NCI-H1105 (cell line): ENCODE results near the gene BTBD9.

Source experiments
- DNase-seq: peaks from one replicate; lab custom pipeline; 2025; lab: John Stamatoyannopoulos, UW

Gene BTBD9

DNA sequence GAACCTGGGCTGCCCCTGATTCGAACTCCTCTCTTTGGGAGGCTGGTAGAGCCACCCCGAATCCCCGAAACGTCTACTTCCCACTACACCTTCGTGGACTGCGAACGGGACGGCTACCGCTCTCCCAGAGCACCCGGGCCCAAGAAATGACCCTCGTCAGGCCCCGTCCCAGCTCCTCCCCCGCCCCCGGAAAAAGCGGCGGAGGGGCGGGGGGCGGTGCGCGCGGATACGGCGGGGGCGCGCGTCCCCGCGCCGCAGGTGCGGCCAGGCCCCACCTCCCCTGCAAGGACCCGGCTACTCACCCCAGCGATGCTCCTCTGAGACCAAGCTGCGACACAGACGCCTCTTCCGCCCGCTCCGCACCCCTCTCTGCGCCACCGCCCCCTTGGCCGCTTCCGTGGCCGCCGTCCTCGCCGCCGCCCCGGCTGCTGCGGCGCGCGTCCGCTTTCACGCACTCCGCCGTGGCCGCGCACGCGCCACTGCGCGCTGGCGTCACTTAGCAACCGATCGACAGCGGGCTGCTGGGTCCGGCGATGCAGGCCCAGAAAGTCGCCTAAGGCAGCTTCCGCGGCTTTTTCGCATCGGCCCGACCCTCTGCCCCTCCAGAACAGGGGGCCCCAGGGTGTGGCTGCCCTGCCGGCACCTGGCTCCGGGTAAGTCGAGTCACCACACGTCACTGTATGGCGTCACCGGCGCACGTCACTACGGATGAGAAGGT lies at the start of gene BTBD9:
Gene BTBD9 (minus strand): TSS at position 432 of the 718 bp plus-strand sequence.
- peak; percentile 76 for DNase-seq

DNA sequence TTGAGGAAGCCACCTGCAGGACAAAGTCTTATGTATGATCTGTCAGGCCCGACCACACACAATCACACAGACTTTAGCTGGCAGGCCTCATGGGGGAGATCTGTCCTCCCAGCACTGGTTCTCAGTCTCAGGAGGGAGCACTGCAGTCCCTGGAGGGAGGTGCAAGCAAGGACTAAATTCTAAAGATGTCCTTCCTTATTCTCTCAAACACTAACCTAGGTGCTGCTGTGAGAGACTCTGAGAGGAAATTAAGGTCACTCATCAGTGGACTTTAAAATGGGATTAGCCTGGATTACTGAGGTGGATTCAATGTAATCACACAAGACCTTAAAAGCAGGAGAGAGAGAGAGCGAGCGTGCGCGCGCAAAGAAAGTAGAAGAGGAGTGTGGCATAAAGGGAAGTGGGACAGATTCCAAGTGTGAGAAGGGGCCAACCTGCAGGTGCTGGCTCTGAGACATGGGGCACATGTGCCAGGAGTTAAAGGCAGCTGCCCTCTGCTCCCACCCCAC lies 48.9 kb upstream of the BTBD9 start:
- no peak for DNase-seq

DNA sequence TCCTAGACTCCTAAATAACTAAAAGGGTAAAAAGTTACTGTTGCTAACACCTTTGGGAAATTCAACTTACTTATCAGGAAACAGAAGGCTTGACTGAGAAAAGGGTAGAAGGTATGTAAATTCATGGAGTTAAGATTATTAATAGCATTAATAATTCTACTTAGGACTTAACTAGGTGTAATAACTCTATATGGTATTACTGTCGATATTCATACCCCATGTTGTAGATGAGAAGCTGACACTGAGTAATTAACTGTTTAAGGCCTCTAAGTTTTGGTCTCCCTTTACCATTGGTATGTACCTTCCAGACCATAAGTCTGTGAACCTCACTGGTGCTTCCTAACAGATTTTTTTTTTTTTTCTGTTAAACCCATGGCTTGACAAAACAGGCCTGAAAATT lies 47.8 kb upstream of the BTBD9 start:
- DNase-seq = no peak

DNA sequence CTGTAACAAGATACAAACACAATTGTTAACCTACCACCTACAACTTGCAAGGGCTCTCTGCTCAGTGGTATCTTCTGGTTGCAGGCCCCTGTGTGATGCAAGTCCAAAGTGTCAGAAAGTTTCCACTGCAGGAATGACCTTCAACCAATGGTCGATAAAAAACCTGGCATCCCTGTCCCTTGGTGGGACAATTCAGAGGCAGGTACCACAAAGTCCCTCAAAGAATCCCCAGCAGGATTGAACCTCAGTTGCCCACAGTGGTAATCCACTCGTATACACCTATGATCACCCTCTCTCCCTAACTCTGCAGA lies 47.3 kb upstream of the BTBD9 start:
- no peak for DNase-seq

DNA sequence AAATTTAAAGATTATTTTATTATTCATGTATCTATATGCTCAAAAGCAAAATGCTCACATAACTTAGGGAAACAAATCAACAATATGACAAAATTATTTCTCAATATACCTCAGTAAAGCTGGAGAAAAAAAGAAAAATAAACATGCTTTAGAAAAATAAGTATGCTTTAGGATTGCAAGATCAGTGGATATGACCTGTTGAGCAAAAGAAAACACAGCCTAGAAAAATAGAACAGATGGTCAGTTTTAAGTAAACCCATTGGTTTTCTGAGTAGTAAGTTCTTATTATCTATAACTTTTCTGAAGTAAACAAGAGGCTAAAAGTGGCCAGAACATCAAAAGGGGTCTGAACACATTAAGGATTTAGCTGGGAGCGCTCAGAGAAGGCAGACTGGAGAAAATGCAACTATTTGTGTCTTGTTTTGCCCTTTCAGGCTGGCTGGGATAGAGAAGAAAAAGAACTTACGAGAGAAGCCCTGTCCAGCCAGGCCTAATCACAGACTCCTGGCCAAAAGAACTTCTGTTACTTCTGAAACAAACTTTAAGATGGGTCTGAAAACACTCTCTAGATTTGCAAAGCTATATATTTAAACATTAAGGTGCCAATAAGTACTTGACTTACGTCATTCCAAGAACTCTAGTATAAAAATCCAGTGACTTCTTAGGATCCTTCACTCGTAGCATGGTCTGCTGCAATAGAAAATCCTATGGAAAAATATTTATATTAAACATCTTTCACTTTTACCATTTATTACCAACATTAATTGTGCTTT lies 46.7 kb upstream of the BTBD9 start:
- DNase-seq = no peak

DNA sequence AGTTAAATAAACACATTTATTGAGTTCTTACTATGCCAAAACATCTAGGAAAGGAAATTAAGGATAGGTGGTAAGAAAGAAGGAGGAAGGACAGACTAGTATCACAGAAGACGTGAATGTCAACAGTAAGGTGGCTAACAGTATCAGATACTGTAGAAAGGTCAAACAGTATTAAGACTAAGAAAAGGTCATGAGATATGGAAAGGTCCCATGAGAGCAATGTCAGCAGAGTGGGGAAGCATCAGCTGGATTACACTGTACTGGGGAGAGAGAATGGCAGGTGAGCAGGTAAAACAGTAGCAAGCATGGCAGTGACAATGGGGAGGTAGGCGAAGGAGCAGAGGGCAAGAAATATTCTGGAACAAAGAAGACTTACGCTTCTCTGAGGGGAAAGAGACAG lies 45.2 kb upstream of the BTBD9 start:
- DNase-seq = no peak

DNA sequence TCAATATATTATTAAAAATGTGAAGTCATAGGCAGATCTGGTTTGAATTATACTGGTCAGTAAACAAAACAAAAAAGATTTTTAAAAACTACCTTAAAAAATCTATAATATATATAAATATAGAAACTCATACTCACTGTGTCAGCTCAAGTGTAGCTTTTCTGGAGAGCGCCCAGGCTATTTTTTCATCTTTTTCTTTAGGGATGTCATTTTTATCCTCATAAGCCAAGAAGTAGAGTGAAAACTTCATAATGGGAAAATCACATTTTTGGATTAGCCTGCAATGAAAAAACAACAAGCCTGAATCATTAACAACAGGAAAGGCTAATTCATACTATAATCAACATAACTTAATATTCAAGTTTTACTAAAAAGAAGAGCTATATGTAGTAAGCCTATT lies 44.5 kb upstream of the BTBD9 start:
- no peak for DNase-seq

DNA sequence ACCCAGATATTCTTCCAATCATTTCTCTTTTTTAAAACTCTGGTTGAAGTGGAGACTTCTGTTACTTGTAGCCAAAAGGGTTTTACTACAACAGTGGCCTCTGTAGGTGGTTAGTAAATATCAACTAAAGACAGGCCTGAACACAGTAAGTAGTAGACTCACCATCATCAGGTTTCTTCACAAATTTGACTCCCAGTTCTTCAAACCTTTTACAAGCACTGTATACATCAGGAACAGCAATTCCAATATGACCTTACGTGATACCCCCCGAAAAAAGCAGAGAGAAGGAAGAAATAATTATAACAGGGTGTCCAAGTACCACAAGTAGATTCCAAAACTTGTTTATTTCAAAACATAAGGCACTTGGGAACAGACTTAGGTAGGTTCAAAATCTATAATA lies 42.1 kb upstream of the BTBD9 start:
- no peak for DNase-seq

DNA sequence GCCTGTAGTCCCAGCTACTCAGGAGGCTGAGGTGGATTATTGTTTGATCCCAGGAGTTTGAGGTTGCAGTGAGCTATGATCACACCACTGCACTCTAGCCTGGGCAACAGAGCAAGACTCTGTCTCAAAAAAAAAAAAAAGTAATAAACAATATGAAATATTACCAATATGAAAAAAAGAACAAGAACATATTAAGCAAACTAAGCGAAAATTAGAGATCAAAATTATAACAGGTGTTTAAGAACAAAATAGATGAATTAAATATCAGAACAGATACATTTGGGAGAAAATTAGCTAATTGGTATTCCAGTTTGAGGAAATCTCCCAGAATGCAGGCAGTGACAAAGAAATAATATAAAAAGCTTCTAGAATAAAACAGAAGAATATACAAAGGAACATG lies 39.9 kb upstream of the BTBD9 start:
- no peak for DNase-seq

DNA sequence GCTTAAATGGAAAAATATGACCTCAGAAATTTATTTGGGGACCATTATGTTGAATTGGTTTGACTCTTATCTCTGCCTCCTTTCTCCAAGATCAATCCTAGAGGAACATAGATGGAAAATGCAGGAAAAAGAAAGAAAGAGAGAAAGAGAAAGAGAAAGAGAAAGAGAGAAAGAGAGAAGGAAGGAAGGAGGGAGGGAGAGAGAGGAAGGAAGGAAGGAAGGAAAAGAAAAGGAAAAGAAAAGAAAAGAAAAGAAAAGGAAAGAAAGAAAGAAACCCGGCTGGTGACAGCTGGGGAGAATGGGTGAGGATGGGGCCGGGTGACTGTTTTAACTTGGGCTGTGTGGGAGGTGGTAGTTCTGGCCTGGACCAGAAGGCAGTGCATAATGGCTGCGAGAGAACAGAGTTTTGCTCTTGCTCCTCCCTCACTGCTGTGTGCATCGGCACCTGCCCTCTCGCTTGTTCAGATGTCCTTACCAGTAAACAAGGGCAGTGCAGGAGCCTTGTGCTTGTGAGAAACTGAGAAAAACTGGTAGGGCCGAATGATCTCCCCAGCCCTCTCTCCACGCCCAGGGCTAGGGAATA lies 38.5 kb upstream of the BTBD9 start:
- no peak for DNase-seq

DNA sequence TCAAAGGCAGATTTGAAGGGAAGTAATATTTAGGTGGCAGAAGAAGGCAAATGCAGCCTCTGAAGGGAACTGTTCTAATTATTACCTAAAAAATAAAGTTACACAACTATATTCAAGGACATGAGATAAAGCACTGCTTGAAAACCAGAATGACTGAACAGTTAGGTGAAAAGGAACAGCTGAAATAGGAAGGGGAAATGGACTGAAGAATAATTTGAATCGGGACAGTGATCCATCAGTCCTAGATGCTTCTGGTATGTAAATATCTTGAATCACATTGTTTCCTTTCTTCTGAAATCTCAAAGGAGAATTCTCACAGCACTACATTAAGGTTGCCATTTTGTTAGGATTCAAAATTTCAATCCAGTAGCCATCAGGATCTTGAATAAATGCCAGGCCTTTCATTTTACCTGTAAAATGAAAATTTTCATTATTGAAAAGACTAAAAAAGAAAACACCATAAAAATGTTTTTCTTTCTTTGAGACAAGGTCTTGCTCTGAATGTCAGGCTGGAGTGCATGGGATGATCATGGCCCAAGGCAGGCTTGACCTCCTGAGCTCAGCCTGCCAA lies 37.3 kb upstream of the BTBD9 start:
- DNase-seq = no peak

DNA sequence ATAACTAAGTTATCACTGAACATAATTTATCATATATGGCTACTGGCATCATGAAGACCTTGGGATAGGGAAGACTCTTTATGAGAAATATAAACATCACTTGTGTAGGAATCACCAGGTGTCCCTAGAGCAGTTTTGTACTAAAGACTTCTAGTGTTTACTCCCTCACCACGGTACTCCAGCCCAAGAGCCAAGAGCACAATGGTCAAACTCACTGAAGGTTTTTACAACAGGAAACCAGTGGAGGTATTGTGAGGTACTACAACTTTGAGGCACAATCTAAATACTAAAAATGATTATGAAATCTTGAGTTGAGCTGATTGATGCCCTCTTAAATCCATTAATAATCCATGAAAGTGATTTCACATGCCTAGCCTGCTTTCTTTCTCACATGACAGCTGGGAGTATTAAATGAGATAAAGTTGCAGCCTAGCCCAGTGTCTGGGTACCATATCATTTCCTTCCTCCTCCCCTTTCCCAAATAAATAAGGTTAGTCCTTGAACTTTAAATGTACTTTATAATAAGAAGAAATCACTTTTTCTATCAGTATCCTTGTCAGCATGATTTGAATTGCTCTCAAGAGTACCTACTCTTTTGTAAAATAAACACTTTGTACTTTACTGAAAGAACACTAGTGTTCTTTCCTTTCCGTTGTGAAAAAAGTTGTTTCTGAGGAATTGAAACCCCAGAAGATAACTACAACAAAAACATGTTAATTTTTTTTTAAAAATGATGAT lies 36.7 kb upstream of the BTBD9 start:
- DNase-seq = no peak

DNA sequence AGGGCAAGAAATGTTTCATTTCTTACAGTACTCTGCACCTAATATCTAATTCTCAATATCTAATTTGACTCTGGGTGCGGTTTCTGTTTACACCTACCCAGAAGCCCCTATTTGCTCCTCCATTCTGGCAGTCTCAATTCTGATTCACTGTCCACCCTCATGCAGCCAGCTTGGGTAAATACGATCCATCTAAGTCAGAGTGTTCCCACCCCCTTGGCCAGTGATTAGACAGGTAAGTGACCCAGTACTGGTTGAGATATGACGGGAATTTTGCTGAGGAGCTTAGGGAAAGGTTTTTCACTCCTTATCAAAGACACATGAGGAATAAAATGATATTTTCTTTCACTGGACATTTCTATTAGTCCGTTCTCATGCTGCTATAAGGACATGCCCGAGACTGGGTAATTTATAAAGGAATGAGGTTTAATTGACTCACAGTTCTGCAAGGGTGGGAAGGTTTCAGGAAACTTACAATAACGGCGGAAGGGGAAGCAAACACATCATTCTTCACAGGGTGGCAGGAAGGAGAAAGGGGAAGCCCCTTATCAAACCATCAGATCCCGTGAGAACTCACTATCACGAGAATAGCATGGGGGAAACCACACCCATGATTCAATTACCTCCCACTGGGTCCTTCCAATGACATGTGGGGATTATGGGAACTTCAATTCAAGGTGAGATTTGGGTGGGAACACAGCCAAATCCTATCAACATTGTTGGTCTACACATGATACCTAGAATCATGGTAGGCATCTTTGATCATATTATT lies 33.9 kb upstream of the BTBD9 start:
- no peak for DNase-seq

DNA sequence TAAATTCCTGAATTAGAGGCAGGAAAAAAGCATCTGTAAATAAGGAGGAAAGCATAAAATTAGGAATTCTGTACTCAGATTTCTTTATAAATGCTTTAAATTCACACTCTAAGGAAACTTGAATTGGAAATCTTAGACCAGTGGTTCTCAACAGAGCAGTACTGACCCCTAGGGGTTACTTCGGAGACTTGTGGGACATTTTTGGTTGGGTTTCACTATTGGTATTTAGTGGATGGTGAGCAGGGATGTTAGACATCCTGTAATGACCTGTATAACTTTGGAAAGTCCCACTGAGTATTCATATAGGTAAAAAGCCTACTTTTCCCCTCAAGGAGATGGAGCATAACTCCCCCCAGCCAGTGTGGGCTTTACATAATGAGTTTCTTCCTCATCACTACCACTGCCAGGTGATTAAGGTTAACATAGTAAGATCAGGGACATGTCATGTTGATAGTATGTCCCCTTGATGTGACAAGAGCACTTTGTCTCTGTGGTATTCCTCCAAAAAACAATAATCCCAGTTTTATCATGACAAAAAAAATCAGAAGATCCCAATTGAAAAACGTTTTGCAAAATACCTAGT lies 32.2 kb upstream of the BTBD9 start:
- DNase-seq = peak; percentile 9

DNA sequence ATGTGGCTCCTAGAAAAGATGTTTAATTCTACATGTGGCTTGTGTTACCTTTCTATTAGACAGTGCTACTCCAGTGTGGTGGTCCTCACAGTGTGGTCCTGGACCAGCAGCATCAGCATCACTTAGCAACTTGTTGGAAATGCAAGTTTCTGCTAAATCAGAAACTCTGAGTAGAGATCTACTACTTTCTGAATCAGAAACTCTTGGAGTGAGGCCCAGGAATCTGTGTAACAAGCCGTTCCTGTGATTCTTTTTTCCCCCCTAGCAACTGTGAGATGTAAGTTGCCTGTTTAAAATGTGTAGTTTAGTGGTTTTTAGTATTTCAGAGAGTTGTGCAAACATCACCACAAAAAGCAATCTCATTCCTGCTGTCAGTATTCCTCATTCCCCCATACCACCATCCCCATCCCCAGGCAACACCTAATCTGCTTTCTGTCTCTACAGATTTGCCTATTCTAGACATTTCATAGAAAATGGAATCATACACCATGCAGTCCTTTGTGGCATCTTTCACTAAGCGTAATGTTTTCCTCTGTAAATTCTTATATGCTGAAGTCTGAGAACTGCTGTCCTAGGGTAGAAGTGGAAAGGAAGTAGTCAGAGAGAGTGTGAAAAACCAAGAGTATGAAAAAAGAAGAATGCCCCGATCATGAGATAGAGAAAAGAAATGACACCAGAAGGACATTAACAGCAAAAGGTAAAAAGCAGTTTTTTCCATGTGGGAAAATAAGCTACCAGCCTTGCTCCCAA lies 18.9 kb upstream of the BTBD9 start:
- DNase-seq = no peak

DNA sequence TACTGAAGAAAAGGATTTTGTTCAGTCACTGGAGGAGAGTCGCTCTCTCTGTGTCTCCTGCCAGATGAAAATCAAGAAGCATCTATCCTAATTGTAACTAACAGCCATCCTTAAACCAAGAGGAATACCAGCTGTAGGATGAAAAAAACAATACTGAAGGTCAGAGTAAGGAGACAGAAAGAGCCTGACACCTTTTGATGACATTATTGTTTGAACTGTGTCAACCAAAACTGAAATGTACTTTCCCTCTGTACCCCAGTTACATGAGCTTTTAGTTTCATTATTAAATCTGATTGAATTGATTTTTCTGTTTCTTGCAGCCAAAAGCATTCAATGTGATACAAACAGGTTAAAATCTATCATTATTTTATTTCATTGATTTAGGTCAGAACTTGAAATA lies 17.2 kb upstream of the BTBD9 start:
- DNase-seq = no peak

DNA sequence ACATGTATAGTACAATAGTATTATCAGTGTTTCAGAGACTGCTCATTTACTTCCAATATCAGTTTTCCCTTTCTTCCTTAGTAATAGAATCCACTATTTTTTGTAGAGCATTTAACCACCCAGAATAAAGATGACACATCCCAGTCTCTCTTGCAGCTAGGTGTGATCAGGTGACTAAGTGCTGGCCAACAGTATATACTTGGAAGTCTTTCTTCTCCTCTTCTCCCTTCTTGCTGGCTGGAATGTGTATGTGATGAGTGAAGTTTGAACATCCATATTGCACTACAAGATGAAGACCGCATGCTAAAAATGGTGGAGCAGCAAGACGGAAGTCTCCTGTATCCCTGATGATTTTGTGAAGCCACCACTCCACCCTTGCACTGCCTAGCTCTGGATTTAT lies 14.5 kb upstream of the BTBD9 start:
- DNase-seq = no peak

DNA sequence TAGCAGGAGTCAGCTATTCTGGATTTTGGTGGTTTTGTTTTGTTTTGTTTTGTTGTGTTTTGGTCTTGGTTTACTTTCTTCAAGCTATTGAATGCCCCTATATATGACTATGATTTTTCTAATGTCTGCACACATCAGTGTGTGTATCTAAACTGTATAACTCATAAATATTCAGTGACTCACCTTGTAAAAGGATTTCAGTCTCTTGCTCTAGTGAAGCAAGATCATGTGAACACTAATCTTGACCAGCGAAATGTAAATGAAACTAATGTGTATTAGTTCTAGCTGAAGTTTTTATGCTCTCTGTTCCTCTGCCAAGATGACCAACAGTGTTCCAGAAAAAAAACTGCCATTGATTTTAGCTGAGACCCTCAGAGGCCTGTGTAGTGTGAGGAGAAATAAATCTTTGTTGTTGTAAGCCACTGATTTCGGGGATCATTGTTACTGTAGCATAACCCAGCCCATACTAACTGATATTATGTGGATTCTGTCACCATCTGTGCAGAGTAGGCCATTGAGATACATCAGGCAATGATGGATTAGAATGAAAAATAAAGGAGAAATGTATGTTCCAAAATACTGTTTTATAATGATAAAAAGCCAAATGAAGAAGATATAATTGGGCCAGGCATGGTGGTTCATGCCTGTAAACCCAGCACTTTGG lies 11.5 kb upstream of the BTBD9 start:
- DNase-seq = no peak

DNA sequence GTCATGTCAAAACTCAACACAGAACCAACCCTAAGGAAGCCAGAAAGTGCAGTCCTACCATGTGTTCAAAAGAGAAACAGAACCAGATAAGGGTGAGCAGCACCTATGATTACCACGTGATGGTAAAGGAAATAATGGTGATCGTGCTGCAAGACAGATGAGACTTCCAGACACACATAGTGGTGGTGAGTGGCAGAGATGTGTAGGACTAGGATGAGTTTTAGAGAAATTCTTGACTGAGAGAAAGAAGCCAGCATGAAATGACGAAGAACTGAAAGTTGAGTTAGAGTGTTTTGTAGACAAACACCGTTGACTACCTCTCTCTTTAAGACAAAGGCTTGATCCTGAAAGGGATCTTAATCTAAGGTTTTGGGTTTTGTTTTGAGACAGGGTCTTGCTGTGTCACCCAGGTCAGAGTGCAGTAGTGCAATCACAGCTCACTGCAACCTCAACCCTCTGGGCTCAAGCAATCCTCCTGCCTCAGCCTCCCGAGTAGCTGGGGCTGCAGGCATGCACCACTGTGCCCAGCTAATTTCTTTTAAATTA lies 10.6 kb upstream of the BTBD9 start:
- DNase-seq = no peak

DNA sequence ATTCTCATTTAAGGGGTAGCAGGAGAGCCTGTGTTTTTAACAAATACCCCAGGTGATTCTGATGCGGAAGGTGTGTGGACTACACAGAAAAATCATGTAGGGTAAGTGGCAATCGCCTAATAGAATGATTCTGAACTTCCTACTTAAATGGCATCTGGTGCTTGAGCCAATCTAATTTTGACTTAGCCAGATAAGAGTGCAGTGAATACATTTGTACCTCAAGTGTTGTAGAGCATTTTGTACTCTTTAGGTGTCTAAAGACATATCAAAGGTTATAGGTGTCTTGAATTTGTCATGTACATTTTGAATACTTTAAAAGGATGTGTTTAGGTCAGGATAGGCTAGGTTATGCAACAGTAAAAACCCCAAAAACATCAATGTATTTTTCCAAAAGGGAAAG lies 10.0 kb upstream of the BTBD9 start:
- no peak for DNase-seq
